H1 (cell line): Measurements from ENCODE around the gene SLC35F3. TPM values are rescaled to one million over a fixed set of nuclear protein-coding genes. Genes with fewer than 3 reads are reported as not detected.
A peak's percentile ranks its signal among the peaks of the same experiment; 100 is the strongest.

Experiments
- CTCF ChIA-PET: fragments of 300-600 bp; sonication (Branson Sonifier 250); formaldehyde crosslinking; loops from one replicate; lab custom pipeline; 2021; ENCODE audit not compliant: partially characterized antibody; lab: Charles Lee
- POLR2A ChIA-PET: fragments of 300-600 bp; sonication (Branson Sonifier 250); formaldehyde crosslinking; loops from one replicate; lab custom pipeline; 2021; ENCODE audit warnings: inconsistent platforms; ENCODE audit not compliant: partially characterized antibody; lab: Charles Lee
- DNase-seq, 2 experiments: peaks; one replicate each; pipeline versions ENCODE4 v3.0.0 to v3.0.0-alpha.2; 2010 to 2022; ENCODE audit warnings: low spot score in 2 of 2, low read depth in 1 of 2, mixed read lengths in 1 of 2
- FAIRE-seq: peaks from 2 replicates; lab custom pipeline; 2011; peaks lifted over from hg19 to GRCh38; lab: Jason Lieb, UNC
- H2AFZ ChIP-seq: 2 replicates; pipeline ENCODE4 v1.8.1; 2012; ENCODE audit warnings: low read length, inconsistent platforms
- H2AK5ac ChIP-seq: 2 replicates; pipeline ENCODE4 v1.6.1; 2013; ENCODE audit warnings: low read depth, low read length
- H2BK120ac ChIP-seq: replicated peaks from 2 replicates; pipeline ENCODE3; 2013; ENCODE audit warnings: low read depth, low read length, inconsistent platforms
- H2BK12ac ChIP-seq: 2 replicates; pipeline ENCODE4 v1.6.1; 2013; ENCODE audit warnings: low read depth, low read length
- H2BK15ac ChIP-seq: 2 replicates; pipeline ENCODE4 v1.6.1; 2013; ENCODE audit warnings: low read length
- H2BK20ac ChIP-seq: 2 replicates; pipeline ENCODE4 v1.6.1; 2013; ENCODE audit warnings: low read length
- H2BK5ac ChIP-seq: 2 replicates; pipeline ENCODE4 v1.6.1; 2013; ENCODE audit warnings: low read depth, low read length
- H3K14ac ChIP-seq: 2 replicates; pipeline ENCODE4 v1.6.1; 2013; ENCODE audit warnings: inconsistent platforms; ENCODE audit not compliant: insufficient read length
- H3K18ac ChIP-seq: 2 replicates; pipeline ENCODE4 v1.6.1; 2013; ENCODE audit warnings: low read length; ENCODE audit errors: extremely low read depth
- H3K23ac ChIP-seq: 2 replicates; pipeline ENCODE4 v1.6.1; 2013; ENCODE audit warnings: inconsistent platforms; ENCODE audit not compliant: insufficient read length
- H3K23me2 ChIP-seq: 2 replicates; pipeline ENCODE4 v1.6.1; 2013; ENCODE audit warnings: low read depth, low read length
- H3K27ac ChIP-seq: 2 replicates; pipeline ENCODE4 v1.6.1; 2011; ENCODE audit warnings: low read depth, low read length, inconsistent platforms
- H3K27me3 ChIP-seq, 4 experiments: replicated peaks in 1 of 4; 1 replicate in 1 of 4; 2 replicates in 3 of 4; pipeline versions ENCODE4 v1.6.1 to v1.8.1; 2011 to 2013; ENCODE audit warnings: low read length in 3 of 4, mild to moderate bottlenecking in 3 of 4, inconsistent platforms in 2 of 4, mixed read lengths in 2 of 4, moderate library complexity in 1 of 4; ENCODE audit not compliant: control insufficient read depth in 3 of 4, insufficient read depth in 3 of 4; ENCODE audit errors: extremely low read depth in 1 of 4
- H3K36me3 ChIP-seq, 4 experiments: 2 replicates each; pipeline versions ENCODE4 v1.6.1 to v1.8.1; 2011 to 2013; ENCODE audit warnings: mild to moderate bottlenecking in 4 of 4, low read length in 3 of 4, moderate library complexity in 2 of 4, control low read depth in 1 of 4, inconsistent platforms in 1 of 4; ENCODE audit not compliant: insufficient read depth in 4 of 4, control insufficient read depth in 2 of 4
- H3K4ac ChIP-seq: replicated peaks from 2 replicates; pipeline ENCODE3; 2013; ENCODE audit warnings: low read length, low read depth, mixed read lengths, inconsistent platforms; ENCODE audit not compliant: insufficient read length
- H3K4me1 ChIP-seq, 4 experiments: replicated peaks in 1 of 4; 1 replicate in 1 of 4; 2 replicates in 3 of 4; pipeline versions ENCODE4 v1.6.1 to v1.8.1; 2011 to 2013; ENCODE audit warnings: low read length in 3 of 4, inconsistent platforms in 2 of 4, mixed read lengths in 1 of 4; ENCODE audit not compliant: insufficient read depth in 4 of 4, control insufficient read depth in 3 of 4
- H3K4me2 ChIP-seq, 2 experiments: 2 replicates each; pipeline versions ENCODE4 v1.6.1 to v1.8.1; 2011 to 2013; ENCODE audit warnings: low read depth in 2 of 2, low read length in 2 of 2, control low read depth in 1 of 2, inconsistent platforms in 1 of 2, mild to moderate bottlenecking in 1 of 2; ENCODE audit not compliant: insufficient read depth in 1 of 2
- H3K4me3 ChIP-seq, 4 experiments: fragments of 200-600, 300-600 bp in 1 of 4; sonication (generic), shearing (Covaris generic), sonication (Bioruptor Twin) in 1 of 4; 2 replicates each; pipeline versions ENCODE4 v1.5.1 to v1.8.1; 2011 to 2016; ENCODE audit warnings: low read length in 4 of 4, low read depth in 3 of 4, control low read depth in 2 of 4, inconsistent platforms in 2 of 4, mild to moderate bottlenecking in 2 of 4, mixed read lengths in 1 of 4, moderate library complexity in 1 of 4; ENCODE audit not compliant: insufficient read depth in 2 of 4; ENCODE audit errors: extremely low read depth in 1 of 4
- H3K56ac ChIP-seq: replicated peaks from 2 replicates; pipeline ENCODE3; 2013; ENCODE audit warnings: low read depth, mild to moderate bottlenecking, mixed read lengths, low read length, inconsistent platforms; ENCODE audit not compliant: insufficient read length
- H3K79me1 ChIP-seq: 2 replicates; pipeline ENCODE4 v1.6.1; 2013; ENCODE audit warnings: low read depth, low read length, control low read depth
- H3K79me2 ChIP-seq, 2 experiments: 2 replicates each; pipeline versions ENCODE4 v1.6.1 to v1.8.1; 2012 to 2013; ENCODE audit warnings: low read length in 2 of 2, mild to moderate bottlenecking in 2 of 2, inconsistent platforms in 1 of 2; ENCODE audit not compliant: insufficient read depth in 2 of 2, control insufficient read depth in 1 of 2
- H3K9ac ChIP-seq, 4 experiments: replicated peaks in 1 of 4; 1 replicate in 1 of 4; 2 replicates in 3 of 4; pipeline versions ENCODE4 v1.6.1 to v1.8.1; 2011 to 2013; ENCODE audit warnings: low read depth in 3 of 4, low read length in 3 of 4, control low read depth in 2 of 4, mild to moderate bottlenecking in 2 of 4, moderate library complexity in 2 of 4, inconsistent platforms in 1 of 4; ENCODE audit errors: extremely low read depth in 1 of 4
- H3K9me3 ChIP-seq, 2 experiments: 2 replicates each; pipeline versions ENCODE4 v1.6.1 to v1.8.1; 2012 to 2013; ENCODE audit warnings: mild to moderate bottlenecking in 2 of 2, moderate library complexity in 2 of 2, control low read depth in 1 of 2, inconsistent platforms in 1 of 2, low read depth in 1 of 2, low read length in 1 of 2, mixed read lengths in 1 of 2; ENCODE audit not compliant: insufficient read depth in 2 of 2
- H4K20me1 ChIP-seq, 2 experiments: replicated peaks in 1 of 2; 2 replicates each; pipeline versions ENCODE3 to v1.8.1; 2011 to 2013; ENCODE audit warnings: inconsistent platforms in 2 of 2, low read length in 2 of 2, mild to moderate bottlenecking in 1 of 2; ENCODE audit not compliant: insufficient read depth in 2 of 2, control insufficient read depth in 1 of 2
- H4K5ac ChIP-seq: 2 replicates; pipeline ENCODE4 v1.6.1; 2013; ENCODE audit warnings: low read length, low read depth, mixed read lengths, inconsistent platforms; ENCODE audit not compliant: insufficient read length
- H4K8ac ChIP-seq: 2 replicates; pipeline ENCODE4 v1.8.0; 2013; ENCODE audit warnings: mild to moderate bottlenecking, moderate library complexity, low read length, inconsistent platforms; ENCODE audit not compliant: insufficient read depth; ENCODE audit errors: extremely low read depth
- H4K91ac ChIP-seq: replicated peaks from 2 replicates; pipeline ENCODE3; 2013; ENCODE audit warnings: low read length, mixed read lengths, inconsistent platforms; ENCODE audit not compliant: insufficient read length
- CBX5 ChIP-seq: fragments of 300-800, 300-1000 bp; sonication (generic); IDR thresholded peaks from 2 replicates; pipeline ENCODE4 v1.7.1; 2016; ENCODE audit warnings: antibody characterized with exemption, low read length, low read depth
- EGR1 ChIP-seq: IDR thresholded peaks from 2 replicates; pipeline ENCODE4 v1.6.1; 2011; ENCODE audit warnings: low read depth, low read length, borderline replicate concordance
- GTF2F1 ChIP-seq: IDR thresholded peaks from 2 replicates; pipeline ENCODE4 v1.6.1; 2012; ENCODE audit warnings: low read depth, low read length, improper control_type of control experiment, borderline replicate concordance
- POLR2AphosphoS5 ChIP-seq: IDR thresholded peaks from 2 replicates; pipeline ENCODE4 v1.6.1; 2011; ENCODE audit warnings: low read depth, low read length
- RAD21 ChIP-seq, 2 experiments: IDR thresholded peaks in 1 of 2; conservative IDR thresholded peaks in 1 of 2; 2 replicates each; pipeline ENCODE4 v1.6.1; 2011; ENCODE audit warnings: low read depth in 2 of 2, low read length in 2 of 2, improper control_type of control experiment in 1 of 2, inconsistent platforms in 1 of 2, mild to moderate bottlenecking in 1 of 2, moderate library complexity in 1 of 2
- RNF2 ChIP-seq: fragments of 200-900, 300-1000 bp; sonication (generic); IDR thresholded peaks from 2 replicates; pipeline ENCODE4 v1.7.1; 2016; ENCODE audit warnings: borderline replicate concordance, low read depth, mild to moderate bottlenecking, antibody characterized with exemption, low read length; ENCODE audit not compliant: poor library complexity, severe bottlenecking; ENCODE audit errors: missing control alignments
- SIX5 ChIP-seq: IDR thresholded peaks from 2 replicates; pipeline ENCODE4 v1.6.1; 2011; ENCODE audit warnings: mild to moderate bottlenecking, low read depth, low read length
- SP2 ChIP-seq: IDR thresholded peaks from 2 replicates; pipeline ENCODE4 v1.6.1; 2012; ENCODE audit warnings: mild to moderate bottlenecking, low read length, inconsistent platforms
- WGBS, 2 experiments: shearing (Covaris generic) in 1 of 2; methylation state at CpG; one replicate each; pipeline versions ENCODE4 v1.1.6 to v1.1.7; 2013 to 2015; ENCODE audit warnings: low lambda C conversion rate in 2 of 2, mixed read lengths in 2 of 2, inconsistent platforms in 1 of 2, low coverage in 1 of 2, missing lambda C conversion rate in 1 of 2; ENCODE audit not compliant: insufficient replicate concordance in 2 of 2, insufficient coverage in 1 of 2, insufficient read length in 1 of 2; ENCODE audit errors: extremely low coverage in 1 of 2, missing lambda C conversion rate in 1 of 2; 5-methylcytosine and 5-hydroxymethylcytosine counted together
- polyA plus RNA-seq, 7 experiments: library from polyadenylated mRNA; depleted of rRNA in 3 of 7; stranded (reverse) in 5 of 7; unstranded in 2 of 7; fragments of >200 nt in 5 of 7; fragments of 200-250 nt in 2 of 7; gene quantifications; 1 replicate in 5 of 7; 2 replicates in 1 of 7; 4 replicates in 1 of 7; pipeline versions ENCODE4 v1.2.1 to v1.2.3, GENCODE V29; 2011 to 2013; ENCODE audit warnings: missing spikeins in 2 of 7, mixed read lengths in 2 of 7
- total RNA-seq: library from RNA; stranded (reverse); fragmentation: NEBNext Ultra II Directional; extraction: Animal tissue kit (Norgen Biotek cat#: 25700); gene quantifications from 2 replicates; pipeline ENCODE4 v1.2.1, GENCODE V29; 2021
- TF ChIP-seq, protein P1 (sequence below): IDR thresholded peaks from 2 replicates; pipeline ENCODE4 v1.6.1; 2011; ENCODE audit warnings: low read depth, mild to moderate bottlenecking, low read length; ENCODE audit not compliant: insufficient read depth

Gene SLC35F3
- total and polyA plus RNA-seq, 2 of the 8 experiments (the other 6 are each of a cell fraction or from before 2014, with no cell fraction given): 0.78 to 1.2 TPM

DNA sequence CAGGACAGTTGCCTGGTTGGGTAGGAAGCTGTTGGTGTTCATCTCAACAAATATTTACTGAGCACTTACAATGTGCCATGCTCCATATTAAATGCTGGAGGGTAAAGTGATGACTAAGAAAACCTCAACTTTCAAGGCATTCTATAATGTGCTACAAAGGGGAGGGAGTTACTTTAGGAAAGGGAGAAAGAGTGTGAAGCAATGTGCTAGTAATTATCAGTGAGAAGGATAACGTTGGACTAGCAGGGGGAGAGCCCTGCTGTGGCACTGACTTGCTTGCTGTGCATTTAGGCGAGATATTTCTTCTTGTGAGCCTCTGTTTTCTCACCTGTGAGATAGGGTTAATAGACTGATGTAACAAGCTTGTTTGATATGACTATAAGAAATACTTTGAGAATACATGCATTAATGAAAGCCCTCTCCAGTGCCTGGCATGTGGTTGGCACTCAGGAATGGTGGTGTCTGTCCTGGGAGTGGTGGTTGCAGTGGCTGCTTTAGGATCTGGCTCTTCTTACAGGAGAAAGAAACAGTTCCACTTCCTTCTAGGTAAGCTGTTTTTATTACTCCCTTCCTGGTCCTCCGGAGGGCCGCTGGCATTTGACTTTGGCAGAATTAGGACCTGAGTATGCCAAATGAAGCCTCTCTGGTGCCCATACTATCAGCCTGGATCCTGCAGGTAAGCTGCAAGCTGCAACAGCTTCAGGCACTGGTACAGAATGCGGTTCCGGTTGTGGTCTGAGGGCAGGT, 357.7 kb downstream of the SLC35F3 start:
- no peak overlapping the region for H2AFZ ChIP-seq
- no peak overlapping the region for H2BK20ac ChIP-seq
- H3K56ac ChIP-seq: no peak overlapping the region
- H3K9me3 ChIP-seq: no peaks in the 10 kb centered on the region
- no peaks in the 10 kb centered on the region; a peak in 1 of 7 replicates for H3K27me3 ChIP-seq
- H3K4me2 ChIP-seq: no peak overlapping the region
- H3K14ac ChIP-seq: no peak overlapping the region
- H3K23me2 ChIP-seq: no peaks in the 10 kb centered on the region
- H3K4me3 ChIP-seq: no peak overlapping the region
- H3K79me2 ChIP-seq: no peaks in the 10 kb centered on the region
- H4K91ac ChIP-seq: no peak overlapping the region
- H2BK5ac ChIP-seq: no peak overlapping the region
- no peaks in the 10 kb centered on the region for H3K79me1 ChIP-seq
- POLR2A ChIA-PET: no interaction called here
- CTCF ChIA-PET: interaction anchor here (0.6 to 1.6 kb wide), 4 partner anchors 37 to 431 kb away, joined by 3 to 9 read pairs (median 3); no protein-coding TSS in a partner anchor
- H3K18ac ChIP-seq: no peak overlapping the region
- H3K4me1 ChIP-seq: peaks cover 0 to 5% (median 0%) of the 10 kb centered on the region in 4 experiments; a peak in 1 of 7 replicates
- no peak for FAIRE-seq
- no peak overlapping the region for H3K4ac ChIP-seq
- H4K5ac ChIP-seq: no peak overlapping the region
- H2BK120ac ChIP-seq: no peak overlapping the region
- no peak overlapping the region for H2BK12ac ChIP-seq
- no peak for DNase-seq
- H2AK5ac ChIP-seq: no peak overlapping the region
- H3K9ac ChIP-seq: no peak overlapping the region
- 92% methylated on average over 6 of the region's 6 CpGs; no CpG with 5 or more reads in 1 of the 2 experiments for WGBS, 2 experiments
- TF ChIP-seq SP2 (no peak), POLR2AphosphoS5 (no peak), RAD21 (IDR thresholded peaks at IDR 0.05 in 1 of 2, conservative IDR thresholded peaks at IDR 0.05 in 1 of 2; ENCODE audit: low read depth in 2 of 2, low read length in 2 of 2) (no peak), RNF2 (no peak), GTF2F1 (no peak), CBX5 (no peak), EGR1 (no peak), SIX5 (no peak)
- TF ChIP-seq, protein P1, sequence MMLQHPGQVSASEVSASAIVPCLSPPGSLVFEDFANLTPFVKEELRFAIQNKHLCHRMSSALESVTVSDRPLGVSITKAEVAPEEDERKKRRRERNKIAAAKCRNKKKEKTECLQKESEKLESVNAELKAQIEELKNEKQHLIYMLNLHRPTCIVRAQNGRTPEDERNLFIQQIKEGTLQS: no peak
- H2BK15ac ChIP-seq: 0 out of 2 replicates have a peak overlapping the region, but pooled peaks have one; percentile 14
- peak overlapping the region; percentile 57; the same call in 1 of the 2 replicates for H4K8ac ChIP-seq
- no peaks in the 10 kb centered on the region for H4K20me1 ChIP-seq
- no peak overlapping the region for H3K27ac ChIP-seq
- no peaks in the 10 kb centered on the region for H3K36me3 ChIP-seq
- H3K23ac ChIP-seq: no peak overlapping the region
